ENCODE results near the gene OR5AC2.

DNA sequence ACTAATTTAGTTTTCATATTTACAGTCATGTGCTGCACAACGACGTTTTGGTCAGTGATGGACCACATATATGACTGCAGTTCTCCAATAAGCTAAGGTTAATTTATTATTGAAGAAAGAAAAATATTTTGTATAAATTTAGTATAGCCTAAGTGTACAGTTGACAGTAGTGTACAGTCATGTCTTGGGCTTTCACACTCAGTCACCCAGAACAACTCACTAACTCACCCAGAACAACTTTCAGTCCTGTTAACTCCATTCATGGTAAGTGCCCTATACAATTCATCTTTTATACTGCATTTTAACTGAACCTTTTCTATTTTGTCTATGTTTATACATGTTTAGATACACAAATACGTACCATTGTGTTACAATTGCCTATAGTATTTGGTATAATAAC is 48.1 kb upstream of the OR5AC2 start:
- TF ChIP-seq L3MBTL2 (conservative IDR thresholded peaks at IDR 0.05), result no peak
- no peak for TF ChIP-seq SP1 (IDR thresholded peaks at IDR 0.05)
- TF ChIP-seq TARDBP (IDR thresholded peaks at IDR 0.05), result no peak
- TF ChIP-seq BHLHE40 (IDR thresholded peaks at IDR 0.05; ENCODE audit: borderline replicate concordance), result no peak
